NB4 (cell line): ENCODE measurements around the gene EPHB1.

ENCODE experiments used
- MYC ChIP-seq: IDR thresholded peaks from 2 replicates; pipeline ENCODE4 v1.6.1; 2011; ENCODE audit warnings: low read depth, low read length
- POLR2A ChIP-seq: IDR thresholded peaks from 2 replicates; pipeline ENCODE4 v1.6.1; 2011; ENCODE audit warnings: mild to moderate bottlenecking; ENCODE audit not compliant: insufficient read length; ENCODE audit errors: extremely low read depth
- TF ChIP-seq, protein P1 (sequence below): IDR thresholded peaks from one replicate; pipeline ENCODE4 v1.5.1; 2012; ENCODE audit warnings: low read depth, low read length
- TF ChIP-seq, protein P2 (sequence below): IDR thresholded peaks from 2 replicates; pipeline ENCODE4 v1.6.1; 2011; ENCODE audit warnings: low read depth, low read length

DNA sequence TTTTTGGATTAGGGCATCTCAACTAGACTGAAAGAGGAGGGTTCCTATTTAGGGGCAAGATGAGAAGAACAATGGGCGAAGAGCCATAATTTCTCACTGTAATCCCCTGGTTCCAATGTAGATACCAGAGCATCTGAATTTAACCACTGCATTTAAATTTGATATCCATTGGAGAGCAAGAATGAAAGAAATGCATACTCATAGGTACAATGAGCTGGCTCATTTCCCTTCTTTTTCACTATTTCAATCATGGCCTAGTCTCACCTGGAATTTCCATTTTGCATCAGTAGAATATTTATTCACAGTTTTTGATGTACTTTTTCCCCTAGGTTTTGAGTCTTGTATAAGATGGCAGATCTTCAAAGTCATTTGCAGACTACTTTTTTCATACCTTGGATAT is 13.8 kb downstream of the EPHB1 start:
- TF ChIP-seq POLR2A = no peak
- TF ChIP-seq, protein P1, sequence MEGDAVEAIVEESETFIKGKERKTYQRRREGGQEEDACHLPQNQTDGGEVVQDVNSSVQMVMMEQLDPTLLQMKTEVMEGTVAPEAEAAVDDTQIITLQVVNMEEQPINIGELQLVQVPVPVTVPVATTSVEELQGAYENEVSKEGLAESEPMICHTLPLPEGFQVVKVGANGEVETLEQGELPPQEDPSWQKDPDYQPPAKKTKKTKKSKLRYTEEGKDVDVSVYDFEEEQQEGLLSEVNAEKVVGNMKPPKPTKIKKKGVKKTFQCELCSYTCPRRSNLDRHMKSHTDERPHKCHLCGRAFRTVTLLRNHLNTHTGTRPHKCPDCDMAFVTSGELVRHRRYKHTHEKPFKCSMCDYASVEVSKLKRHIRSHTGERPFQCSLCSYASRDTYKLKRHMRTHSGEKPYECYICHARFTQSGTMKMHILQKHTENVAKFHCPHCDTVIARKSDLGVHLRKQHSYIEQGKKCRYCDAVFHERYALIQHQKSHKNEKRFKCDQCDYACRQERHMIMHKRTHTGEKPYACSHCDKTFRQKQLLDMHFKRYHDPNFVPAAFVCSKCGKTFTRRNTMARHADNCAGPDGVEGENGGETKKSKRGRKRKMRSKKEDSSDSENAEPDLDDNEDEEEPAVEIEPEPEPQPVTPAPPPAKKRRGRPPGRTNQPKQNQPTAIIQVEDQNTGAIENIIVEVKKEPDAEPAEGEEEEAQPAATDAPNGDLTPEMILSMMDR = no peak
- TF ChIP-seq, protein P2, sequence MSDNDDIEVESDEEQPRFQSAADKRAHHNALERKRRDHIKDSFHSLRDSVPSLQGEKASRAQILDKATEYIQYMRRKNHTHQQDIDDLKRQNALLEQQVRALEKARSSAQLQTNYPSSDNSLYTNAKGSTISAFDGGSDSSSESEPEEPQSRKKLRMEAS = no peak
- TF ChIP-seq MYC = no peak
